Measurements from ENCODE around the gene BNC2.

DNA sequence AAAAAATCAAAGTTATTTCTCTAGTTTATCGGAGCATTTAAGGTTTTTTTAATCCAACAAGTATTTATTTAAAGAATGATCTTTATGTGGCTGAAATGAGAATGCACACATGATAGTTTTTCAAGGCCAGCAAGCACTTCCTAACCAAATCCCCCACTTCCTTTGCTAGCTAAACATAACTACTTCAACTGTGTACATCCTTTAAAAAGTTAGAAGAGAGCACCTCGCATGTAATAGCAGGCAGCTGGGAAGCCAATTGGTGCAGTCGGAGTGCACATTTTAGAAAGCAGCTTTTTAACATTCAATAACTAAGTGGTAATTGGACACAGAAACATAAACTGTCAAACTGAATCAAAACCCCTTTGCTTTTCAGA, 245.7 kb downstream of the BNC2 start:
- TF ChIP-seq, protein P1, sequence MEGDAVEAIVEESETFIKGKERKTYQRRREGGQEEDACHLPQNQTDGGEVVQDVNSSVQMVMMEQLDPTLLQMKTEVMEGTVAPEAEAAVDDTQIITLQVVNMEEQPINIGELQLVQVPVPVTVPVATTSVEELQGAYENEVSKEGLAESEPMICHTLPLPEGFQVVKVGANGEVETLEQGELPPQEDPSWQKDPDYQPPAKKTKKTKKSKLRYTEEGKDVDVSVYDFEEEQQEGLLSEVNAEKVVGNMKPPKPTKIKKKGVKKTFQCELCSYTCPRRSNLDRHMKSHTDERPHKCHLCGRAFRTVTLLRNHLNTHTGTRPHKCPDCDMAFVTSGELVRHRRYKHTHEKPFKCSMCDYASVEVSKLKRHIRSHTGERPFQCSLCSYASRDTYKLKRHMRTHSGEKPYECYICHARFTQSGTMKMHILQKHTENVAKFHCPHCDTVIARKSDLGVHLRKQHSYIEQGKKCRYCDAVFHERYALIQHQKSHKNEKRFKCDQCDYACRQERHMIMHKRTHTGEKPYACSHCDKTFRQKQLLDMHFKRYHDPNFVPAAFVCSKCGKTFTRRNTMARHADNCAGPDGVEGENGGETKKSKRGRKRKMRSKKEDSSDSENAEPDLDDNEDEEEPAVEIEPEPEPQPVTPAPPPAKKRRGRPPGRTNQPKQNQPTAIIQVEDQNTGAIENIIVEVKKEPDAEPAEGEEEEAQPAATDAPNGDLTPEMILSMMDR (IDR thresholded peaks at IDR 0.05): no peak
- TF ChIP-seq POLR2A (IDR thresholded peaks at IDR 0.05) (no peak), POLR2AphosphoS5 (IDR thresholded peaks at IDR 0.05) (no peak)
